GM18499 (cell line): ENCODE measurements around the gene CEP295NL.
"Not testable (repeated sequence)": the region's sequence is repeated elsewhere in the genome, so short reads cannot be mapped to it uniquely, and the experiment has no call there.

Source experiments
- ATAC-seq: cut with Tn5 transposase; IDR thresholded peaks from one replicate; pipeline ENCODE4 v1.9.1; 2021; ENCODE audit warnings: moderate number of reproducible peaks; ENCODE audit not compliant: insufficient read depth, unreplicated experiment

CEP295NL gene, protein sequence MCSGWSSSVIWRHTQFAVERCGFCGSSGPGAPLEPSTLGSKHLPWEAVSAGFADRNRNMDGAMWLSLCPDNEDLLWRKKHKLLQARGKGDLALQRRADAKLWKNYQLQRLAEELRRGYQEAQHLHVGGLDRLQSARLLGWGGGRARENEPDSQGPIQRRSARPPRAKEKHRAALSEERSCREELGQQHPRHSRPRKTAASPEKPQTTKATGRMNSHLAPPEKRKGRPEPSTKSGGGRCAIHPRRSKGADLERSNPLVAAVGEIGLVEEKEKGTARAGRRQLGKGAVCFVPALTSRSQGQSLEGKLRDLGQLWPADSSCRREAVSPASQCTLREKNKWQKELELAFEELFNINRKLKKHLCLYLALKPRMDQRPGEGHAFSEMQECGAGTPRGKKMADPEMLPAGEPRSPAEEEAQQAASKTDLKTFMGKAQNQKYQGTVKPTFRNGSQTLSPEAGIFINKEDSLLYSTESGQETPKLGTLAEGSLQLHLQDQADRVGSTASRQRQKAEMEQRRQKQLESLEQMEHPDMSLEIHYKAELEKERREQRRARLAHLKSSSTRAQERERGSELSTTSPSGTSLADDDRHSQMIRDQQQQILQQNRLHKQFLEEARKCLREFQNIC

DNA sequence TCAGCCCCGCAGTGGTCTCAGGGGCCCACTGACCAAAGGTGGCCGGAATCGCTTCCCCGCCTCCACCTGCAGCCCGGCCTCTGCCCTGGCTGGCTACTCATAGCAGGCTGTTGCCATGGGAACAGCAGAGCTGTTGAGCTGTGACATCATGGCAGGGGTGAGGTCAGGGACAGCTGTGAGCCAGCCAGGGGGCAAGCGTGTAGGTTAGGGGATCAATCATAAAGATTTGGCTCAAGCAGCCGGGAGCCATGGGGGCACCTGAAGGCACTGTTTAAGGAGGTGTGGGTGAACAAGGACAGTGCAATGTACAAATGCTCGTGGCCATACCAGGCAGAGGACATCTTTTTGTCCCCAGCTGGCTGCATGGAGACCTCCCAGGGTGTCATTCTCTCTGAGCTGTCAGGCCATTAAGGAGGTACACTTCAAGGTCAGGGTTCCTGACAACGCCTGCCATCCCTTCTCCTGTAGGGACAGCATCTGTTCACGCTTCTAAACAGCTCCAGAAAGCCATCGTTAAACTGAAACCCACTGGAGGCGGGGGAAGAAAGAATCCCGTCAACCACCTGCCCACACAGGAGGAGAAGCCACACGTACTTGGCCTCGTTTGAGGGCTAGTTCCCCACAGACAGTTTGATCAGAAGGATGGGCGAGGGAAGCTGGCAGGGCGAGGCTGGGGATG is at the start of gene CEP295NL:
Gene CEP295NL, minus strand, starts transcription at position 101 of the 679 bp plus-strand sequence. CDS start 1,373 bp downstream, outside the sequence.
- no peak for ATAC-seq

DNA sequence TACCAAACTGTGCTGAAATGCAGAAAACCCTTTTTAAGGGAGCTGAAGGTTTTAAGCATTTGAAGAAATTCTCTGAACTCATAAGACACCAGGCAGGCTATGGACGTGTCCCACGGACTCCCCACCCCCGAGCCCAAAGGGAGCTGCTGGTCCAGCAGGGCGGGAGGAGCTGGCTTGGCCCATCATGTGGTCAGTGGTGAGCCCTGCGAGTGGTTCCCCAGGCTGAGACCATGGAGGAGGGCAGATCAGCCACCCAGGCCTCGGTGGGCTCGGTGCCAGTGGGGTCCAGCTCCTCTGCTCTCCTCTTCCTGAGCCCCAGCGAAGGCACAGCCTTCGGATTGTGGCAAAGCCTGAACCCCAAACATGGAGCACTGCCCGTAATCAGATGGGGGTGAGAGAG is 49.7 kb upstream of the CEP295NL start:
- ATAC-seq: no peak

DNA sequence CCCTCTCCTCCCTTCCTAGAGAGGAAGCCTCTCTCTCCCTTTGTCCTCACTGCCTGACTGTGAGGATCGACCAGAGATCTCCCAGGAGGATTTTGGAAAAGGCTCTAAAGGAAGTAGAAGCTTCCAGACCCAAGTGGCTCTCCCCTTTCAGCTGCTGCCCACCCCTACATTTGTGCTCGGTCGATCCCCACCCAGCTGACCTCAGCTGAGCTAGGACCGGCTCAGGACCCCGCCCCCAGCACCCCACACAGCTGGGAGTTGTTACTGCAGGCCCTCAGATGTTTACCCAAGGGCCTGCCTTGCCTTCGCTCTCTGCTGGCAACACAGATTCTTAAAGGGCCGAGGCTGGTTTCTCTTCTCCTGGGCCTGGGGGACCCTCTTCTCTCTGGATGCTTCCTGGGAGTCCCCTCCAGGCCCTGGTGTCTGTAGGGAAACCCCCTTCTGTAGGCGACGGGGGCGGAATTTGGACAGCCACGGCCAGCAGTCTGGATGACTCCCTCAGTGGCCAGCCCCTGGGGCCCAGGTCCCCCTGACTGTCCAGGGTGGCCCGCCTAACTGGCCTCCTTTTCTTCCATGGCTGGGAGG is 49.1 kb upstream of the CEP295NL start:
- ATAC-seq: no peak

DNA sequence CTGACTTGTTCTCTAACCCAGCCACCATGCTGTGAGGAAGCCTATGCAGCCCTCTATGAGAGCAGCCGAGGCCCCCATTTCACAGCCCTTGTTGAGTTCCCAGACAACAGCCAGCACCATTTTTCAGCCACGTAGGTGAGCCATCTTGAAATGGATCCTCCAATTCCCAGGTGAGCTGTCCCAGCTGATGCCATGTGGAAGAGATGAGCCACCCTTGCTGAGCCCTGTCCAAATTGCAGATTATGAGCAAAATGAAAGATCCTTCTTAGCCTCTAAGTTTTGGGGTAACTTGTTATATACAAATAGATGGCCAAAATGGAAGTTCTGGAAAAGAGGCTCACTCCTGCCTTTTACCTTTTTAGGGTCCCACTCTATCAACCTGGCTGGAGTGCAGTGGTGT is 47.9 kb upstream of the CEP295NL start:
- no peak for ATAC-seq

DNA sequence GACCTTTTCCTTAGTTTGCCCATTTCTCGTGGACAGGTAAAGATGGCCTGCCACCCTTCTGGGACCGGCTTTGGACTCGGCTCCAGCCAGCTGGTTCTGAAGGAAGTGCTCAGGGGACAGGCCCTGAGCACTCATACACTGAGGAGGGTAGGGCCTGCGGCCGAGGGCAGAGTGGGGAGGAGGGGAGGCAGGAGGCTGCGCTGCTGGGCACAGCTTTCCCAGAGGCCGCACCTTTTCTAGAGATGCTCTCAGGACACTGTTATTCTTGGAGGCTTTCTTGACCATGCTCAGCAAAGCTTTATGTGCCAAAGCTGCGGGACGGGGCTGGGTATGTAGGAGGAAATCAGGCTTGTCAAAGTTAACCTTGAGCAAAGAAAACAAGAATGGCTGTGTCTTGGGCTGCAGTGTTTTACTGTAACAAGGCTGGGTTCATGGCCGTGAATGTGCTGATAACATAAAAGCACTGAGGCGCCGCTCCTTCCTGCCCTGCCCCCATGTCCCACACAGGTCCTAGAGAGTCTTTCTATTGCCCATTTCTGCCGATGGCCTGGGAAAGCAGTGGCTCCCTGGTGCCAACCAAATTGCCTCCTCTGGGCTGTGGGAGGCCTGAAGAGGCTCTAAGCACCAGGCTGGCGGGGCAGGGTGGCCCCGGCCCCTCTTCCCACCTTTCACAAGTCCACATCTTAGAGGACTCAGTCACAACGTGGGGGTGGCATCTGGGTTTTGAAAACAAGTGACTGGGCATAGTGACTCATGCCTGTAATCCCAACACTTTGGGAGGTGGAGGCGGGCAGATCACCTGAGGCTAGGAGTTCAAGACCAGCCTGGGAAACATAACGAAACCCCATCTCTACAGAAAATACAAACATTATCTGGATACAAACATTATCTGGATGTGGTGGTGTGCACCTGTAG is 44.5 kb upstream of the CEP295NL start:
- ATAC-seq: no peak

DNA sequence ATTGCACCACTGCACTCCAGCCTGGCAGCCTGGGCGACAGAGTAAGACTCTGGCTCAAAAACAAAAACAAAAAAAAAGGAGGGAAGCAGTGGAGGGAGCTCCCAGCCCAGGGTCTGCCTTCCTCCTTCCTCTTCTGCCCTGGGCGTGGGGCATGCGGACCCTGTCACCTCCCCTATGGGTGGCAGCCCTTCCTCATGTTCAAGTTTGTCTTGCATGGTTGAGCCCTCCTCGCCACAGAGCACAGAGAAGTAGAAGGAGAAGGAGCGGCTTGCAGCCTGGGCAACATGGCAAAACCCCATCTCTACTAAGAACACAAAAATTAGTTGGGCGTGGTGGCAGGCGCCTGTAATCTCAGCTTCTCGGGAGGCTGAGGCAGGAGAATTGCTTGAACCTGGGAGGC is 43.6 kb upstream of the CEP295NL start:
- ATAC-seq: no peak

DNA sequence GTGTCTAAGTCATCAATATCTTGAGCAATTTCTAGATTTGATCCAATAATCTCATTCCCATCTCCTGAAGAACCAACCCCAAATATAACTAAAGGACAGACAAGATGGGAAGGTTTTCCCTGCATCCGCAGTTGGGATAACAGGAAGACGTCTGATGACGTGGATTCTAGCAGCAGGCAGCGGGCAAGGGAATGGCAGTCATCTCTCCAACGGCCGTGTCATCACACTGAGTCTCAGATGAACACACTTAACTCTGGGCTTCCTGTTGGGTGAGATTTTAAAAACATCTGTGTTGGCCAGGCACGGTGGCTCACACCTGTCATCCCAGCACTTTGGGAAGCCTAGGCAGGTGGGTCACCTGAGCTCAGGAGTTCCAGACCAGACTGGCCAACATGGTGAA is 43.1 kb upstream of the CEP295NL start:
- ATAC-seq: no peak

DNA sequence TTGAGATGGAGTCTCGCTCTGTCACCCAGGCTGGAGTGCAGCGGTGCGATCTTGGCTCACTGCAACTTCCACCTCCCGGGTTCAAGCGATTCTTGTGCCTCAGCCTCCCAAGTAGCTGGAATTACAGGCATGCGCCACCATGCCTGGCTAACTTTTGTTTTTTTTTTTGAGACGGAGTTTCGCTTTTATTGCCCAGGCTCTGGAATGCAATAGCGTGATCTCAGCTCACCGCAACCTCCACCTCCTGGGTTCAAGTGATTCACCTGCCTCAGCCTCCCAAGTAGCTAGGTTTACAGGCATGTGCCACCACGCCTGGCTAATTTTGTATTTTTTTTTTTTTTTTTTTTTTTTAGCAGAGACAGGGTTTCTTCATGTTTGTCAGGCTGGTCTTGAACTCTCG is 42.5 kb upstream of the CEP295NL start:
- not testable (repeated sequence) for ATAC-seq

DNA sequence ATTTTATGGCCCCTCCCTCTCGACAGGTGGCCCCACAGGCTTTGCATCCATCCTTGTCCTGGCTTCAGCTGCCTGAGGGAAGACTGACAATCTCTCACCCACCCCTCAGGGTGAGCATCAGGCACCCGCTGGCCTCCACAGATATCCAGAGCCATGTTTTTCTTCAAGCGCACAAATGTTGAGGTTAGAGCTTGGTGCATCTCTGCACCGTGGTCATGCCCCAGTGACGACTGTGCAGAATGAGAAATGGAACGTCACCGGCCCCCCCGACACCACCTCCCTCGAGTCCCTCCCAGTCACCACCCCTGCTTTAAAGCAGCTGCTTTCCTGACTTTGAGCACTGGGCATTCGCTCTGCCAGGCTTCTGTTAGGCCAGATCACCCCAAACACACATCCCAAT is 42.0 kb upstream of the CEP295NL start:
- no peak for ATAC-seq

DNA sequence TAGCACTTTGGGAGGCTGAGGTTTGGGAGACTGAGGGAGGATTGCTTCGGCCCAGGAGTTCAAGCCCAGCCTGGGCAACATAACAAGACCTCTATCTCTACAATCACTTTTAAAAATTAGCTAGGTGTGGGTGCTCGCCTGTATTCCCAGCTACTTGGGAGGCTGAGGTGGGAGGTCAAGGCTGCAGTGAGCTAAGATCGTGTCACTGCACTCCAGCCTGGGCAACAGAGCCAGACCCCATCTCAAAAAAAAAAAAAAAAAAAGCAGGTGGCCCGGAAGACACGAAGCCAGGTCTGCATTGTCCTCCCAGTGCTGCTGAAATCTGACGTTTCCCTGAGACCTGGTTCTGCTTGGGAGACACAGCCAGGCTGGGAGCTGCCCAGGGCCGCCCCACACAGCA is 41.0 kb upstream of the CEP295NL start:
- no peak for ATAC-seq

DNA sequence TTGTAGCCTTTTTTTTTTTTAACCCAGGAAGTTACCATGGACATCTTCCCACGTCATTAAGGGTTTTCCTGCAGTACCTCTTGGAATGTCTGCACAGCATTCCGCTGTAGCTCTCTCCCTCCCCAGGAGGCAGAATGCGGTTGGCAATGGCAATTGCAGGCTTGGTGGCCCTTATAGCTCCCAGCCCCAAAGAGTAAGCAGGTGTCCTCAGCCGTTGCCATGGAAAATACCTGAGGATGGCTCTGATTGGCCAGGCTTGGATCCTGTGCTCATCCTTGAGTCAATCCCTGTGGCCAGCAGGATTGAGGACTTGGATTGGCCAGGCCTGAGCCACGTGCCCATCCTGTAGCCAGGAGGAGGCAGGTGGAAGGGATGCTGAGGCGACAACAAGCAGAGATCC is 37.7 kb upstream of the CEP295NL start:
- no peak for ATAC-seq

DNA sequence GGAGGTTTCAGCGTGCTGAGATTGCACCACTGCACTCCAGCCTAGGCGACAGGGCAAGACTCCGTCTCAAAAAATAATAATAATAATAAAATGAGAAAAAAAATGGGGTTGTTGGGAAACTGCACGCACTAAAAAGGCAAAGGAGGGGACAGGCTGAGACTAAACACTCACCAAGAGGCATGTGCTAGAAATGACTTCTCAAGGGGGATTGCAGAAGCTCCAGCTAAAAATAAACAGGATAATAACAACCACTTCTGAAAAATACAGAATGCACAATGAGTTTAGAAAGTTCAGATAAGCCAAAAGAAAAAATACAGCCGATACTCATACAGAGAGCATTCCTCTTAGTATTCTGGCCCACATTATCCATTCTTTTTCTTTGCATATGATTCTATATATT is 37.3 kb upstream of the CEP295NL start:
- ATAC-seq: no peak

DNA sequence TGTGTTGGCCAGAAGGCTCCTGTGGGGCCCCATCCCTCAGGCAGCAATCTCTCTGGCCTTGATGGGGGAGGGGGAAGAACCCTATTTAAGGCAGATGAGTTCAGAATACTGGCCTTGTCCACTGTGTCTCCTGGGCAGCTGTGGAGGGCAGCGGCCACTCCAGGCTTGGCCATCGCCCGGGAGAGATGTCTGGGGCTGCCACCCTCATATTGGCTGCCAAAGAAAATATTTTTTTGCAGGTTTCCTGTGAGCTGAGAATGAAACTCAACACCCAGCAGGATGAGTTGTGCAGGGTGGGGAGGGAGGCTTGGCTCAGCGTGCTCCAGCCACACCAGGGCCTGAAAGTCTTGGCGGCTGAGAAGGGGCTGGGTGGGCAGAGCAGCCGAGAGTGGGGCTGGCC is 36.6 kb upstream of the CEP295NL start:
- ATAC-seq: no peak

DNA sequence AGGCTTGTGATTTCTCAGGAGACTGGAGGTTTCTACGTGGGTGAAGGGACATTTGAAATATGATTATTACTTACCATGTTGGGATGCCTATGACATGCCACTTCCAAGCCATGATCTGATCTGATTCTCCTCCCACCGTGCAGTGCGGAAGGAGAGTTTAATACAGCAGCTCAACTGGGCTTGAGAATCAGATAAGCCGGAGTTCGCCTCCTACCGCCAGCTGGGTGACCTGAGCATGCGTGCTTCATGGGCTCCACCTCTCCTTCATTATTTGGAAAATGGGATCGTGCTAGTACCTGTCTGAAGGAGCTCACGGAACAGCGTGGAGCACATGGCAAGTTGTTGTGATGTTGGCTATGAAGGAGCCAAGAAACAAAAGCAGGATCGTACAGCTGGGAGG is 34.6 kb upstream of the CEP295NL start:
- no peak for ATAC-seq

DNA sequence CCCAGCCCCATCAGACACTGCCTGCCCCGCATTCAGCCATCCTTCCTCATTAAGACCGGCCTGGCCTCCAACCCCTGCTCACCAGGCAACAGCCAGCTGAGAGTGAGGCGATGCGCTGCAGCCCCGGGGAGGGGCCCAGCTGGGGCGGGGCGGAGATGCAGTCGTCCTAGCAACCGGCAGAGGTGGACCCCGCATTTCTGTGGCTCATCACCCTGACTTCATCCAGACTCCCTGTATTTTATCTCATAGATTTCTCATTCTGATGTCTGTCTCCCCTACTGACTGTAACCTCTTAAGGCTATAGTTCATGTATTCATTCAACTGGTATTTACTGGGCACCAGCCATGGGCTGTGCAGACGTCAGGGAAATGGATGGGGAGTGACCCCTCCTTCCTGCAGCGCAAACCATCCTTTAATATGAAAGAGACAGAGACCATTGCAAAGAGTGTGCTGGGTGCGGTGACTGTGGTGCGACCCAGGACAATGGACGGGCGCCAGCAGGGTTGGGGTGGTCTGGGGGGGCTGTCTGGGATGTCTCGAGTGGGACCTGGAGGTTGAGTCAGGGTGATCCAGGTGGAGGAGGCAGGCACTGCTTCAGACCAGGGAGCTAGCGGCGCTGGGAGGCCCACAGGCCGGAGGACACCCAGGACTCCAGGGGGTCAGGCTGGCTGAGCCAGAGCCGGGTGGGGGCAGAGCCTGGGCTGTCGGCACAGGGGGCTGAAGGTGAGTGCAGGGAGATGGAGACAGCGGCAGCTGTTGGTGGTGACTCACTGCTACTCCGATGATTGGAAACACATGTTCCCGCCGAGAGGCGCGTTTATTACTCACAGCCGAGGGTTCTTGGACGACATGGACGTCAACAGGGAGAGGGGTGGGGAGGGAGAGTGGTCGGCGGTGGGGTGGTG is 32.7 kb upstream of the CEP295NL start:
- ATAC-seq: no peak

DNA sequence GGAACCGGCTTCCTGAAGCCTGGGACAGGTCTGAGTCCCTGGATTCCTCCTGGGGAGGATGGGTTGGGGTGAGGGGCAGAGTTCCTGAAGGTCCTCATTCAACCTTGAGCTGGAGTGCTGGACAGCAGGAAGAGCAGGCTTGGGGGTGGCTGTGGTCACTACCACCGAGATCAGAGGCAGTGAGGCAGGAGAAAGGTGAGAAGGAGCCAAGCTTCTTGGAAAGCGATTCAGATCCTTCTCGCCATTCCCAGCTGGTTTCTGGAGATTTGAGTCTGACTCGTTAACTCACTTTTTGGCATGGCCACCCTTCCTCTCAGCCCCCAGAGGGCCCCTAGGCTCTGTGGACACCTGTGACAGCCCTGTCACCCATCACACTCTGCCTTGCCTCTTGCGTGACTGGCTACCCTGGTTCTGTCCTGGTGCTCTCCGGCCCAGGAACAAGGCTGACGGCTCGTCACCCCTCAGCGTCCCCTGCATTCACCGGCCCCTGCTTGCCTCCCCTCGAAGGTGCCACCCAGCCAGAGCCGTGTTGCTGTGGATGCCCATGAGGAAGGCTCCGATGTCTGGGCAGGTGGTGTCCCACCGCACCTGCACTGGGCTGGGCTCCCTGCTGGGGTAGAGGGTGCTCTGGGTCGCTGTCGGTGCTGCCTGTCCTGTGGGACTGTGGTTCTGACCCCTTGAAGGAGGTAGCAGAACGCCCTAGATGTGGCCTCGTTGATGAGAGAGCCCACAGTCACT is 31.8 kb upstream of the CEP295NL start:
- ATAC-seq: no peak

DNA sequence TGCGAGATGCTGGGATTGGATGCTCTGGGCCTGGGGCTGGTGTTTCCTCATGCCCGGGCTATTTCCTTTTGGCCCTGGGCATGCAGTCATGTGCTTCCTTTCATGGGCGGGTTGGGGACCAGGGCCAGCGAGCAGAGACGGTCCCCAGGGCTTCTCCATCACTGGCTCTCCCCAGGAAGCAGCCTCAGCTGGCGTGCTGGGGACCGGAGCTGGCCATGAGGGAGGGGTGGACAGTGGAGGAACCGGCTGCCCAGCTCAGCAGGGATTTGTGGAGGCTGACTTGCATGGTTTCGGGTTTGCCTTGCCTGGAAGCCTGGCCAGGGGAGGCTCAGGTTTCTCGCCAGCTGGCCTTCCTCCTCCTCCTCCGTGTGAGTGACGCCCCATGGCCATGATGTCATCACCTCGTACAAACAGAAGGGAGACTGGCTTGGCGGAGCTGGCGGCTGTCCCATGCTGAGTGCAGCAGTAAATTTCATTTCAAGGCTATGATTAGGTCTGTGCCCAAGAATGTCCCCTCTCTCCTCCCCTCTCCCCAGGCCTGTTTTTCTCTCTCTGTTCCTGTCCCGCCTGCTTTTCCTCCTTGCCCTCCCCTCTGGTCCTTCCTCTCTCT is 31.1 kb upstream of the CEP295NL start:
- ATAC-seq: no peak
